Measurements from ENCODE around the gene NME7.

NME7 gene

GRCh38 chr1:169348383-169349036, 19.1 kb downstream of the NME7 start (continued):
- TF ChIP-seq CTCF (tag by site-specific recombination; IDR thresholded peaks at IDR 0.05) (peak; percentile 51; the same call in 1 of the 2 replicates), ZNF416 (tag by site-specific recombination; IDR thresholded peaks at IDR 0.05) (no peak)

- Histone ChIP-seq H3K36me3 (ENCODE audit: control insufficient read depth in 2 of 2, insufficient read depth in 1 of 2, low read length in 2 of 2) (no peaks in the 10 kb centered on the region), H3K4me3 (ENCODE audit: low read depth, low read length) (no peak overlapping the region), H3K9me3 (ENCODE audit: control insufficient read depth, insufficient read depth, low read depth, low read length) (no peaks in the 10 kb centered on the region), H3K4me1 (ENCODE audit: control insufficient read depth, insufficient read depth, low read length) (no peaks in the 10 kb centered on the region), H3K27ac (ENCODE audit: extremely low read depth, low read depth, low read length) (no peak overlapping the region)
- POLR2A ChIA-PET, result interaction anchor here (0.6 to 1.1 kb wide), 3 partner anchors 368 to 744 kb away, joined by 3 to 5 read pairs (median 4); no protein-coding TSS in a partner anchor
- CTCF ChIA-PET, result interaction anchor here (0.6 to 6.6 kb wide), 37 partner anchors 9 to 1862 kb away, joined by 3 to 72 read pairs (median 4); partner anchors contain the start of gene NME7
- no peak for TF ChIP-seq ZFP41 (tag by site-specific recombination; IDR thresholded peaks at IDR 0.05; ENCODE audit: borderline replicate concordance)
- no peak for TF ChIP-seq ZNF184 (tag by site-specific recombination; IDR thresholded peaks at IDR 0.05)
- no peak for TF ChIP-seq HOXD13 (CRISPR knock-in tag; IDR thresholded peaks at IDR 0.05; ENCODE audit: borderline replicate concordance)
- TF ChIP-seq ZFP37 (tag by site-specific recombination; IDR thresholded peaks at IDR 0.05), result no peak
- no peak for TF ChIP-seq BCL6B (tag by site-specific recombination; IDR thresholded peaks at IDR 0.05)
- no peak for TF ChIP-seq ZNF174 (tag by site-specific recombination; IDR thresholded peaks at IDR 0.05)
- TF ChIP-seq ZNF221 (tag by site-specific recombination; IDR thresholded peaks at IDR 0.05; ENCODE audit: borderline replicate concordance), result no peak
- TF ChIP-seq ZNF654 (tag by site-specific recombination; IDR thresholded peaks at IDR 0.05; ENCODE audit: low read depth), result no peak
- TF ChIP-seq SETDB1 (IDR thresholded peaks at IDR 0.05; ENCODE audit: insufficient read length, low read length), result no peak
- TF ChIP-seq ZNF658 (tag by site-specific recombination; IDR thresholded peaks at IDR 0.05), result no peak
Observed at GRCh38 chr1:169347688-169348382, 19.8 kb downstream of the NME7 start.

GRCh38 chr1:169346036-169346589, 21.5 kb downstream of the NME7 start:
- ChIA-PET CTCF (interaction anchor here (1.5 to 6.6 kb wide), 3 partner anchors 202 to 1003 kb away, joined by 5 to 72 read pairs (median 8); no protein-coding TSS in a partner anchor), POLR2A (no interaction called here)

More at GRCh38 chr1:169346036-169346589, 21.5 kb downstream of the NME7 start:
- H3K9me3 ChIP-seq (ENCODE audit: control insufficient read depth, insufficient read depth, low read depth, low read length), result no peaks in the 10 kb centered on the region
- H3K36me3 ChIP-seq (ENCODE audit: control insufficient read depth in 2 of 2, insufficient read depth in 1 of 2, low read length in 2 of 2), result no peaks in the 10 kb centered on the region
- H3K4me3 ChIP-seq (ENCODE audit: low read depth, low read length), result no peak overlapping the region
- no peaks in the 10 kb centered on the region for H3K4me1 ChIP-seq (ENCODE audit: control insufficient read depth, insufficient read depth, low read length)
- H3K27ac ChIP-seq (ENCODE audit: extremely low read depth, low read depth, low read length), result no peak overlapping the region
- TF ChIP-seq ZSCAN30 (tag by site-specific recombination; IDR thresholded peaks at IDR 0.05) (no peak), ZNF677 (tag by site-specific recombination; IDR thresholded peaks at IDR 0.05) (no peak), ZNF311 (tag by site-specific recombination; IDR thresholded peaks at IDR 0.05; ENCODE audit: borderline replicate concordance) (no peak), ZNF132 (tag by site-specific recombination; IDR thresholded peaks at IDR 0.05; ENCODE audit: borderline replicate concordance) (no peak), KLF8 (tag by site-specific recombination; IDR thresholded peaks at IDR 0.05) (no peak), ZNF473 (tag by site-specific recombination; IDR thresholded peaks at IDR 0.05) (no peak), ZNF433 (tag by site-specific recombination; IDR thresholded peaks at IDR 0.05; ENCODE audit: low read depth) (no peak), ZBTB1 (tag by site-specific recombination; IDR thresholded peaks at IDR 0.05) (no peak), ZNF792 (tag by site-specific recombination; IDR thresholded peaks at IDR 0.05) (no peak), ZNF707 (tag by site-specific recombination; IDR thresholded peaks at IDR 0.05) (no peak)

All from HEK293 (cell line).